Activated CD4-positive, alpha-beta T cell treated with anti-CD3 and anti-CD28 coated beads, Interleukin-2, amount 50 U/mL, for 16 hours (primary cell): ENCODE results near the gene SLC25A10.

Experiments
- DNase-seq: peaks from one replicate; pipeline ENCODE4 v3.0.0-alpha.2; 2020

Gene SLC25A10, protein sequence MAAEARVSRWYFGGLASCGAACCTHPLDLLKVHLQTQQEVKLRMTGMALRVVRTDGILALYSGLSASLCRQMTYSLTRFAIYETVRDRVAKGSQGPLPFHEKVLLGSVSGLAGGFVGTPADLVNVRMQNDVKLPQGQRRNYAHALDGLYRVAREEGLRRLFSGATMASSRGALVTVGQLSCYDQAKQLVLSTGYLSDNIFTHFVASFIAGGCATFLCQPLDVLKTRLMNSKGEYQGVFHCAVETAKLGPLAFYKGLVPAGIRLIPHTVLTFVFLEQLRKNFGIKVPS

DNA sequence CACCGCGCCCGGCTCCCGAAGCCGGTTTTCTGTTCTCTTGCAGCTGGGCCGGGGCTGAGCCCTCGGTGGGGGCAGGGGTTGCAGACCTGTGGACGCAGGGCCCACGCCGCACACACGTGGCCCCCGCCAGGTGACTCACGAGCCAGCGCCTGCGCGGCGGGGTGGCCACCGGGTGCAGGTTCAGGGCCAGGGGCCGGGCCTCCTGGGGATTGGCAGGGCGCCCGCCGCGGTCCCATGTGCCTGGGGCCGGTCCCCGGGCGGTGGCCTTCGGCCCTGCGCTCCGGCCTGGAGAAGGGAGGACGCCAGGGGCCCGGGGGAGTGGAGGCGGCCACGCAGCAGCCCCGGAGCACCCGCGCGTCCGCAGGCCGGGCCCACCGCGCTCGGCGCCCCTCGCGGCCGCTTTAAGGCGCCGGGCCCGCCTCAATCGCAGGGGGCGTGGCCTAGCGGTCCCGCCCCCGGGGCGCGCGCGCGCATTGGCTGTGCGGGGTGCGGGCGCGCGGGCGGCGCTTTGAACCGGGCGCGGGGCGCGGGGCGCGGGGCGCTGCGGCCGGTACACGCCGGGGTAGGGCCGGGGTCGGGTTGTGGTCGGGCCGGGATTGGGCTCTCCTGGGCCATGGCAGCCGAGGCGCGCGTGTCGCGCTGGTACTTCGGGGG, at the start of gene SLC25A10:
TSS of gene SLC25A10 (plus strand) at position 471 of the 654 bp plus-strand sequence. CDS start at position 614, 143 bp downstream.
- DNase-seq: peak; percentile 85

DNA sequence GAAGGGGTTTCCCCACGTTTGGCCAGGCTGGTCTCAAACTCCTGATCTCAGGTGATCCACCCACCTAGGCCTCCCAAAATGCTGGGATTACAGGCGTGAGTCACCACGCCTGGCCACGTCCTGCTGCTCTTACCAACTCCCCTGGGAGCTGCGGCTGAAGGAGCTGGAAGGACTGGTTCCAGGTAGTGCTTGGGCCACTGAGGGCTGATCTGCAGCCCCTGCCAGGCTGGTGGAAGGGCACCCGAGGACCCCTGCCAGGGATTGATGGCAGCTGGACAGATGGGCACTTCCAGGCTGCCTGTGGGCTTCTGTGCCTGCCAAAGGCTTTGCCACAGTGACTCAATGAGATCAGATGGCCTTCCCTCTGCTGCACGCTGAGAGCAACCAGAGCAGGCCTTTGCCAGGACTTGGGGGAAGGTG, 48.0 kb upstream of the SLC25A10 start:
- DNase-seq: no peak

DNA sequence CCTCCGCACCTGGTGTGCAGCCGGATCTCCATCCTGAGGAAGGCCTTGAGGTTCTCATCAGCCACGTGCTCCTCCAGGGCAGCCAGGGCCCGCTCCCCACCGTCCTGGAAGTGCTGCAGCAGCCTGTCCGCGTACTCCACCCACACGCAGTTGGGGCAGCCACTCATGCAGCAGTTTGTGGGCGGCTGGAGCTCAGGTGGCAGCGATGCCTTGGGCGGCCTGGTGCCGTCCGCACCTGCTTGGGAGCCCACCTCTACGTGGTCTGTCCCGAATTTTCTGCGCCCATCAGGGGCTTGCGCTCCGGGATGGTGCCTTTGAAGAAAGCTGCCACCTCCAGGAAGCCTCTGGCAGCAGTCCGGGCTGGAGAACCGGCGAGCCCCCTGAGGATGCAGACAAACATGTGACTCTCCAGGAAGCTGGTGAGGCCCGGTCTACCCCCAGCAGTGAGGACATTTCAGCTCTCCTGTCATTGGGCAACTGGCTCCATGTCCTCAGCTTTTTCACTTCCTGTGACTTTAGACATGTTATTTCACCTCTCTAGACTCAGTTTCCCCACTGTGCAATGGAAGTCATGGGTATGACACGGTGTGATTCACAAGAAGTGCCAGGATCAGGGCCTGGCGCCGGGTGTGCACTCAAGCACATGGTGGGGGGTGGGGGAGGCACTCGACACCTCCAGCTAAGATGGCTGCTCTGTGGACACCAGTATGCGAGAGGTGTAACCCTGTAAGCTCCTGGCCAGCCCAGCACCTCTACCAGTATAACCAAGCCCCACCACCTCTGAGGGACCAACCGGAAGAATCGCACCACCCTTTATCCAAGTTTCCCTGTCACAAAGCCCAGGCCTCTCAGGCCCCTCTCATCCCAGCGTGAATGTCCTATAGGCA, 46.6 kb upstream of the SLC25A10 start:
- DNase-seq: peak; percentile 74

DNA sequence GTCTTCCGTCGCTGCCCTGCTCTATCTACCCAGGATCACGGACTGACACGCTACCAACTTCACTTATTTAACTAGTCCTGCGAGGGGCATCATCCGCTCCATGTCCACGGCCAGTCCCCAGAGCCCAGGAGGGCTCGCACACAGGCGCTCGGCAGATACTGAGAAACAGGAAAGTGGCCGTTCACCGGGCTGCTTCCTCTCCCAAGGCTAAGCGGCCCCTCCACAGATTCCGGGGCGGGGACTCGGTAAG, 46.1 kb upstream of the SLC25A10 start:
- no peak for DNase-seq

DNA sequence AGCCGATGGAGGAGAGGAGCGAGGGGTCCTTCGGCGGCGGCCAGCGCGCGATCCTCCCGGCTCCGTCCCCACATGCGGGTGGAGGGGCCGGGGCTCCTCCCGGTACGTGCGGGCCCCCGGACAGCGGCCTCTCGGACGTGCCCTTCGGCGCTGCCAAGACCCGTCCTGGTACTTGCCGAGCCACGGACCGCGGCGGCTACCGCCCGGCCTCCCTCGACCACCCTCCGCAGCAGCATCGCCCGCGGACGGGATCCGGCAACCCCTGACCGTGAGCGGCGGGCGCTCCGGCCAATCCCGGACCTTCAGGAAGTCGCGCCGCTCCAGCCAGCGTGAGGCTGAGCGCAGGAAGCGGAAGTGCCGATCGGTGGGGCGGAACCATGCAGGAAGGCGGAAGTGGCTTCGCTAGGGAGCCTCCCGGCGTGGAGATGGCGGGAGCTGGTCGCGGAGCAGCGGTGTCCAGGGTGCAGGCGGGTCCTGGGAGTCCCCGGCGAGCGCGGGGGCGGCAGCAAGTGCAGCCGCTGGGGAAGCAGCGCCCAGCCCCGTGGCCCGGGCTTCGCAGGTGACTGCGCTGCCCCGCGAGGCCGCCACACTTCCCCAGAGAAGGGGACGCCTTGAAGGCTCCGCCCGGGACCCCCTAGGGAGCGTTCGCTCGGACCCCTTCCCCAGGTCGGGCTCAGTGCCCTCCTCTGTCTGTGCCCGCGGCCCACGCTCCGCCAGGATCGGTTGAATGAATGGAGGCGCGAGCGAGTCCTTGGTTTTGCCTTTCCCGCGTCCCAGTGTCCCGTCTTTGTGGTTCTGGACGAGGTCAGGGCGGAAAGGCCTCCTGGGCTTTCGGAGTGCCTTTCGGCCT, 45.5 kb upstream of the SLC25A10 start, which contains the start of the genes CCDC137 and OXLD1:
TSS of gene CCDC137 (plus strand) at position 396 of the 850 bp plus-strand sequence. CDS start at position 426, 30 bp downstream.
TSS of gene OXLD1 (minus strand) at position 264 of the 850 bp plus-strand sequence. CDS start at position 236, 28 bp downstream.
- DNase-seq: peak; percentile 97

DNA sequence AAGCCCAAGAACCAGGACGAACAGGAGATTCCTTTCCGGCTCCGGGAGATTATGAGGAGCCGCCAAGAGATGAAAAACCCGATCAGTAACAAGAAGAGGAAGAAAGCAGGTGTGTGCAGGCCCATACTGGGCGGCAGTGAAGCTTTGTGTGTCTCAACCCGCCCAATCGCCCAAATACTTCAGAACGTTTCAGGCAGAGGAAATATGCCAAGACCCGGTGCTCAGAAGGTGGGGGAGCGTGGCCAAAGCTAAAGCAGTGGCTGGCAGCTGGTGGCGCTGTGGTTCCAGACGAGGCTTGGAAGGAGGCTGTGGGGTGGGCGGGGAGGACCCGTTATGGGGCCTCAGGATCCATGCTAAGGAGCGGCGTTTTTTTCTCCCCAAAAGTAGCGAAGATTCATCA, 44.3 kb upstream of the SLC25A10 start:
- no peak for DNase-seq

DNA sequence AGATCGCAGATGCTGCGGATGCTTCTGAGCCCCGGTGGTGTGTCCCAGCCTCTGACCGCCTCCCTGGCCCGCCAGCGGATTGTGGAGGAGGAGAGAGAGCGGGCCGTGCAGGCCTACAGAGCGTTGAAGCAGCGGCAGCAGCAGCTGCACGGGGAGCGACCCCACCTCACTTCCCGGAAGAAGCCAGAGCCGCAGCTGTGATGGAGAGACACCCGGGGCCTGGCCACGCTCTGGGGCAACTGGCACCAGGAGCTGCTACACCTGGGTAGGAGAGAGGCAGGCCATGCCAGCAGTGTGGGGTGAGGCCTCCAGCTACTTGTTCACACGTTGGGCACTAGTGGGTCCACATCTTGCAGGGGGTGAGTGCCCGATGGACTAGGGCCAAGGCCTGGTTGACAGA, 39.6 kb upstream of the SLC25A10 start:
- no peak for DNase-seq

DNA sequence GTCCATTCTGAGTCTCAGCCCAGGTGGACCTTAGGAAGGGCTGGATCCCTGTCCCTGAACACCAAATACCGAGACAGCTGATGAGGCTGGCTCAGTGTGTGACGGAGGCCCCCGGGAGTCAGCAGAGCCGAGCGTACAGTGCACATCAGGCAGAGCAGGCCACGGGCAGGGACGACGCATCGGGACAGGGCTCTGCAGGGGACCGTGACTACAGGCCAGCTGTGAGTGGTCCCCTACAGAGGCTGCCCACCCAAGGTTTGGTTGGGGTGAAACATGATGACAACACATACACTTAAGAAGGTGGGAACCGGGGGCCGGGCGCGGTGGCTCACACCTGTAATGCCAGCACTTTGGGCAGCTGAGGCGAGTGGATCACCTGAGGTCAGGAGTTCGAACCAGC, 39.1 kb upstream of the SLC25A10 start:
- DNase-seq: no peak

DNA sequence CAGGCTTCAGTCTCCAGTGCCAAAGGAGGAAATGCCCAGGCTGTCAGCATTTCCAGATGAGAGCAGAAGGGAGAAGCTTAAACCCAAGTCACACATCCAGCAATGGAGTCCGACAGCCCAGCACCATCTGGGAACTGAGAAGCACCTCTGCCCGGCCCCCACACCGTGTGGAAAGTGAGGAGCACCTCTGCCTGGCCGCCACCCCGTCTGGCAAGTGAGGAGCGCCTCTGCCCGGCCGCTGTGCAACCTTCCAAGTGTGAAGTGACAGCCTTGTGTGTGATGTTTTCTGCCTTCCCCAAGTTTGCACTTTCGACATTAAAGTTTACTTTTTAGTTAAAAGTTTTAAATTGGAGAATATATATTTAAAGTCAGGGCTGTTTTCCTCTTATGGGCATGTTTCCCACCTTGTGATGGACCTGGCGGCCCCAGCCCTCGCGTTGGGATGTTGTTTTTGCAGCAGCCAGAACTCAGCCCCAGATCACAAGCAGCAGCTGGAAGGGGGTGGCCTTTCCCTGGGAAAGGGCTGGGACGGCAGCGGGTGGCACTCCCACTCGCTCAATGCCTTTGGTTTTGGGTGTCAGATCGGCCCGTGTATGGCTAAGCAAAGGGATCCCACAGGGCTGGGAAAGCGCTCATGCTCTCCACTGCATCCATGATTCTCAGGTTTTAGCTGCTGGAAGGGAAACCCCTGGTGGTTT, 38.4 kb upstream of the SLC25A10 start:
- DNase-seq: no peak

DNA sequence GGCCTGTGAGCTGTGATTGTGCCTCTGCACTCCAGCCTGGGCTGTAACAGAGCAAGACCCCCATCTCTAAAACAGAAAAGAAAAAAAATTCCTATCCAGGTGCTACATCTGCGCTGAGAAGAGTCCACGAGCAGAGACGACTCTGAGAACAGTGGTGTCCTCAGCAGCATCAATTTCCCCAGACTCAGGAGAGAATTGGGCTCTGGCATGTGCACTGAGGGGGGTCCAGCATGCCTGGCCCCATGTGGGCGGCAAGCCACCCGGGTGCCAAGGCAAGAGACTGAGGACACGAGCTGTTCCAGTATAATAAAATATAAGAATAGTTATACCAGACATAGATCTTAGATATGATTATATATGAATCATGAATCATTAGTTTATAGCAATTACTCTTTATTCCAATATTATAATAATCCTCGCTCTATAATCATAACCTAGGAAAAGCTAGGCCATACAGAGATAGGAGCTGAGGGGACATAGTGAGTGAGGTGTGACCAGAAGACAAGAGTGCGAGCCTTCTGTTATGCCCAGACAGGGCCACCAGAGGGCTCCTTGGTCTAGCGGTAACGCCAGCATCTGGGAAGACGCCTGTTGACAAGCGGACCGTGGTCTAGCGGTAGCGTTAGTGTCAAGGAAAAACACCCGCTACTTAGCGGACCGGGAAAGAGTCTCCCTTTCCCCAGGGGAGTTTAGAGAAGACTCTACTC, 36.4 kb upstream of the SLC25A10 start:
- DNase-seq: peak; percentile 41

DNA sequence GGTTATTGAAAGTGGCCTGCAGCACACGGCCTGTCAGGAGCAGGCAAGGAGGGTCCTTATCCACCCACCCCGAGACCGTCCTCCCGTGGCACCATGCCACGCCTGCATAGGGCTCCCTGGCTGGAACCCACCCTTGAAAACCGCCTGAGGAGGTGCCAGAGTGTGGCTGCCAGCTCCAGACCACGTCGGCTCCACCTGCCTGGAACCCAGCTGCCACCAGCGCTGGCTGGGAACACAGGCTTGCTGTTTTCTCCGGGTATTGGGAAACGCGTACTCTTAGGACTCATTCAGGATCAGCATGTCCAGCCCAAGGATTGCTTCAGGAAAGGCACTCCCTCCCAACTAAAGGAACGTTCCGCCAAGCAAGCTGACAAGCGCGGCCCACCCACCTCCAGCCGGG, 35.2 kb upstream of the SLC25A10 start:
- no peak for DNase-seq

DNA sequence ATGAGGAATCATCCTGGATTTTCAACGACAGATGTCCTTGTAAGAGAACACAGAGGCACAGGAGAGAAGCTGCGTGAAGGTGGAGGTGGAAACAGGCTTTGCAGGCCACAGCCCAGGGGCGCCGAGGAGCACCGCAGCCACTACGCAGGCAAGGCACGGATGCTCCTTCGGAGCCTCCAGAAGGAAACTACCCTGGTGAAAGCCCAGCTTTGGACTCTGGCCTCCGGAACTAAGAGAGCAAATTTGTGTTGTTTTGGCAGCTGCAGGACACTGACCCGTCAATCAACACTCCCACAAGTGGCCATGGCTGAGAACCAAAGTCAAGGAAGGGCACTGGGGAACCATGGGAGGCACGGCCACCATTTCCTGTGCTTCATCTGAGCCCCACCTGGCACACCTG, 31.9 kb upstream of the SLC25A10 start:
- DNase-seq: no peak

DNA sequence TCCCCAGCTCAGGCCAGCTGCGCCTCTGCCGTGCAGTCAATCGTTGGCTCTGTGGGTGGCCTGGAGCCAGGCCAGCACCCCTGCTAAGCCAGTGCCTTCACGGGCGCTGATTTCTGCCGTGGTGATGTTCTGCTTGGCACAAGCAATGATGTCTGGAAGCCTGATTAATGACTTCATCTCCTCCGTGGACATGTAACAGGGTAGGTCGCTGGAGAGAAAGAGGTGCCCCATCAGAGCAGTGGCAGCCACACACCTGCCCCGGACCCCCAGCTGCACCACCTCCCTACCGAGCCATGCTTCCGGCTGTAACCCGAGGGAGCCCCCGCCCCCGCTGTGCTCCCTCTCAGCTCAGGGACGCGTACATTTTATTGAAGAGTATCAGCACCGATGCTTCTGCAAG, 30.4 kb upstream of the SLC25A10 start:
- DNase-seq: no peak

DNA sequence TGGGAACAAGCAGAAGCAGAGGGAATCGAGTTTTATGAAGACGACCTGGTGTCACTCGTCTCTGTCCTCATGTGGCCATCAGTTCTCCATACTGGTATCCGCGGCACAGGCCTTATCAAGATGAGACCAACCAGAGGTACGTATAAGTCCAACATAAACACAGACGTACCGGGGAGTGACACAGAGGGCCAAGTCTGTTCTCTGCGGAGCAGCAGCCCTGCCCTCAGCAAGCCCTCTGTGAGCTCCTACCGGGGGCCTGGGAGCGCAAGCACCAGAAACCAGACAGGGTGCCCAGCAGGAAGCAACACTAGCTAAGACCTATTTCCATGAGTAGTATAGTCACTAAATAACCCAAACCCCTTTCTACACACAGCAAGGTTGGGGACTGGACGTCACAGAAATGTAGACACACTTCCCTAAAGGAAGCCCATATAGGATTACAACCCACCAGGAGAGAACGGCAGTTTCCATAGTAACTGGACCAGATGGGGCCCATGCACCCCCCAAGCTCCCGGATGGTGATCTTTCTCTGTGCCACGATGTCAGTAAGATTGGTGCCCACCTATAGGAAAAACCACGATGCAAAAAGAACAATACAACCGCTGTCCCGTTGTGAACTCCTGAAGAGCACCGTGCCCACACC, 29.4 kb upstream of the SLC25A10 start:
- no peak for DNase-seq

DNA sequence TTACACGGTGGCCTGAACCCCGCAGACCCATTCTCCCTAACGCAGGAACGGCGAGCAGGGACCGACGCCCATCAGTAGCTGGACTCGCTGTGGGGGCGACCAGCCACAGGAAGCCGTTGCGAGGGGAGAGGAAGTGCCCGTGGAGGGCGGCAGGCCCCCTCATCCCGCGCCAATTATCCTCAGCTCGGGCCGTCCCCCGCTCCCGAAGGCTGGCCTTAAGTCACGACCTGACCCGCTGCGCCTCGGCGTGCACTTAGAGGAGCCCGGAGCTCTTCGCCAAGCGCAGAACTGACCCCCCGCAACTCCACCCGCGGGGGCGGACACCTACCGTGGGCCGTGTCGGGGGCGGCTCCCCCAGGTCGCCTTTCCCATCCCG, 28.9 kb upstream of the SLC25A10 start:
- DNase-seq: no peak

DNA sequence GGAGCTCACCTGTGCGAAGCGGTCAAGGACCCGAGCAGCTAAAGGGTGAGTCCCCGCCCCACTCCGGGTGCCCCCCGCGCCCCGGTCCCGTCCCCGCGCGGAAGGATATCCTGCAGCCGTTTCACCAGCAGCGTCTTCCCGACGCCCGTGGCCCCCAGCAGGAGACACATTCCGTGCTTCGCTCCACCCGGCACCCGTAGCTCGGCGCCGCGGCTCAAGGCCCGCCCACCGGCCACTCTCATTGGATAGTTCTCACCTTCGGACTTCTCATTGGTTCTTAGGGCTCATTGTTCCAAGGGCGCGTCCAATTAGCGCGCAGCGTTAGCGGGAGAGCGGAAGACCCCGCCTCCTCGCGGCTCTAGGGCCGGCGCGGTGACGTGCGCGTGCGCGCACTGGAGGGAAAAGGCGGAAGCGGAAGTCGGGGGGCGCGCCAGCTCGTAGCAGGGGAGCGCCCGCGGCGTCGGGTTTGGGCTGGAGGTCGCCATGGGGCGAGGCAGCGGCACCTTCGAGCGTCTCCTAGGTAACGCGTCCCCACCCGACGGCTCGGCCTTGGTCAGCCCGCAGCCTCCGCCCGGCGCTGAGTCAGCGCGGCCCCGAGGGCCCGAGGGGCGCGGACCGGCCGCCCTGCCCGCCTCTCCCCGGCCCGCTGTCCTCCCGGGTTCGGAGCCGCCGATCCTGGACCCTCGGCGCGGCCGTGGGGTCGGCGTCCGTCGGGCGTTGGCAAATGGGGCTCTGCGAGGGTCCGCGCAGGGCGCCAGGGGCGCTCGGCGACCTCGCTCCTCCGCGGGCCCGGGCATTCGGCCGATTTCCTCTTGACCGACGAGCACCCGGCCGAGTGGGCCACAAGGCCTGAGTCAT, 28.3 kb upstream of the SLC25A10 start, which contains the start of the genes ARL16 and HGS:
TSS of gene ARL16 (minus strand) at position 214 of the 858 bp plus-strand sequence. CDS start at position 170, 44 bp downstream.
TSS of gene HGS (plus strand) at position 428 of the 858 bp plus-strand sequence. CDS start at position 484, 56 bp downstream.
- peak; percentile 99 for DNase-seq

DNA sequence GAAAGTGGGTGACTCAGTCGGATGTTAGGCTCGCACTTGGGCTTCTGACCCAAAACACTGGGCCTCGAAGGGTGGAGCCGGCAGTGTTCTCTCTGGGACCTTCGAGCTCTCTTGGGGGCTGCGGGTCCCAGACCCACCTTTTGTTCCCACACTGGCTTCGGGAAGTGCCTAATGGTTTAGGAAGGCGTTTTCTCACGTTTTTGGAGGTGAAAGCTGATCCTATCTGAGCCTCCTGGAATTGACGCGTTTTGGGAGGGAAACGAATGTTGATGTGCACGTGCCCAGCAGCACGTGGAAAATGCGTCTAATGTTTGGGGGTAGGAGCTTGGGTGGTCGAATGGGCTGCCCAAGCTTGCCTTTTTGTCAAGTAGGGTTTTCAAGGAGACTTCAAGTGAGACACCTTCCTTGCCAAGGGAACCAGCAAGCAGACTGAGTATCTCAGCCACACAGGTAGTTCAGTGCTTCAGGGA, 27.6 kb upstream of the SLC25A10 start:
- DNase-seq: peak; percentile 33

DNA sequence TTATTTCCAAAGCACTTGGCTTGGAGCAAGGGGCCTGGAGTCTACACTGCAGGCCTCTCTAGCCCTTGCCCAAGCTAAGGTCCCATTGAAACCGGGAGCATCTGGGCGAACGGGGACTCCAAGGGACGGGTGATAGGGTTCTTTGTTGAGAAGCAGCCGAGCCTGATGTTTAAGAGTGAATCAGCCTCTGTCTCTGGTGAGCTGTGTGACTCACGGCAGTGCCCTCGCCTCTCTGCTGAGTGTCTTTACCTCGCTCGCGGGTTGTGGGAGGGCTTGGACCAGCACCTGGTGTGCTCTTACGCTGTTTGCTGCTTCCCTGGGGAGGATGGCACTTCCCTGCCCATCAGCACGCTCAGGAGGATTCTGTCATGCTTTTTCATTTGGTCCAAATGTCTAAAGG, 27.0 kb upstream of the SLC25A10 start:
- peak; percentile 41 for DNase-seq

DNA sequence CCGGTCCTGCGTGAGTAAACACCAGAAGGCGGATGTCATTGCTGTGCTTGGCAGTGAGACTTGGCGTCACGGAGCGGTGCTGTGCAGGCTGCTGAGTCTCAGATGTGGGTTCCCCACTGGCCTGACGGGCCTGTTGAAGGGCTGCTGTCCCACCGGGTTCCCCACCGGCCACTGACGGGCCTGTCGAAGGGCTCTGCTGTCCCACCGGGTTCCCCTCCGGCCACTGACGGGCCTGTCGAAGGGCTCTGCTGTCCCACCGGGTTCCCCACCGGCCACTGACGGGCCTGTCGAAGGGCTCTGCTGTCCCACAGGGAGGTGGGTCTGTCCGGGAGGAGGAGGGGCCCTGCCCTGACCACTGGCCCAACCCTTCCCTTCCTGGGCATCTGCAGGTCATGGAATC, 25.5 kb upstream of the SLC25A10 start:
- DNase-seq: no peak
